IPS-18c (cell line): ENCODE data around the gene PDE10A.

Experiments
- H3K4me3 ChIP-seq: 2 replicates; pipeline ENCODE4 v1.7.0; 2013; ENCODE audit warnings: low read depth, mild to moderate bottlenecking, low read length, moderate library complexity; ENCODE audit not compliant: insufficient read depth
- H3K9me3 ChIP-seq: one replicate; pipeline ENCODE4 v1.6.1; 2013; ENCODE audit warnings: mild to moderate bottlenecking, low read length, moderate library complexity; ENCODE audit not compliant: control insufficient read depth, insufficient read depth

The PDE10A gene

GRCh38 chr6:165685302-165685701 lies 22.3 kb upstream of the PDE10A start:
- no peaks in the 10 kb centered on the region for H3K9me3 ChIP-seq
- no peak overlapping the region for H3K4me3 ChIP-seq

GRCh38 chr6:165684333-165684732 lies 21.3 kb upstream of the PDE10A start:
- H3K9me3 ChIP-seq, result no peaks in the 10 kb centered on the region
- no peak overlapping the region for H3K4me3 ChIP-seq

GRCh38 chr6:165680975-165681374 lies 17.9 kb upstream of the PDE10A start:
- no peaks in the 10 kb centered on the region for H3K9me3 ChIP-seq

GRCh38 chr6:165679326-165679725 lies 16.3 kb upstream of the PDE10A start:
- Histone ChIP-seq H3K4me3 (no peak overlapping the region), H3K9me3 (no peaks in the 10 kb centered on the region)

More at GRCh38 chr6:165680975-165681374, 17.9 kb upstream of the PDE10A start:
- H3K4me3 ChIP-seq, result no peak overlapping the region

- Histone ChIP-seq H3K9me3 (no peaks in the 10 kb centered on the region), H3K4me3 (no peak overlapping the region)
These were observed 15.9 kb upstream of the PDE10A start for GRCh38 chr6:165678904-165679303.

GRCh38 chr6:165678429-165678828 lies 15.4 kb upstream of the PDE10A start:
- no peaks in the 10 kb centered on the region for H3K9me3 ChIP-seq

GRCh38 chr6:165677091-165677490 lies 14.1 kb upstream of the PDE10A start:
- no peaks in the 10 kb centered on the region for H3K9me3 ChIP-seq
- H3K4me3 ChIP-seq, result no peak overlapping the region

More at GRCh38 chr6:165678429-165678828, 15.4 kb upstream of the PDE10A start:
- H3K4me3 ChIP-seq, result no peak overlapping the region

GRCh38 chr6:165676435-165677068 lies 13.5 kb upstream of the PDE10A start:
- H3K4me3 ChIP-seq, result no peak overlapping the region
- no peaks in the 10 kb centered on the region for H3K9me3 ChIP-seq

GRCh38 chr6:165675120-165675519 lies 12.1 kb upstream of the PDE10A start:
- Histone ChIP-seq H3K4me3 (no peak overlapping the region), H3K9me3 (no peaks in the 10 kb centered on the region)

GRCh38 chr6:165674155-165675029 lies 11.4 kb upstream of the PDE10A start:
- no peaks in the 10 kb centered on the region for H3K9me3 ChIP-seq
- H3K4me3 ChIP-seq, result no peak overlapping the region

- H3K9me3 ChIP-seq, result no peaks in the 10 kb centered on the region
These were observed 8.3 kb upstream of the PDE10A start for GRCh38 chr6:165671222-165671768.

GRCh38 chr6:165668951-165669350 lies 5.9 kb upstream of the PDE10A start:
- H3K4me3 ChIP-seq, result no peak overlapping the region
- peaks cover under 1% of the 10 kb centered on the region for H3K9me3 ChIP-seq

More at GRCh38 chr6:165671222-165671768, 8.3 kb upstream of the PDE10A start:
- H3K4me3 ChIP-seq, result no peak overlapping the region

GRCh38 chr6:165665384-165665672 lies 2.3 kb upstream of the PDE10A start:
- Histone ChIP-seq H3K9me3 (peaks cover 2% of the 10 kb centered on the region), H3K4me3 (no peak overlapping the region)

GRCh38 chr6:165664559-165665383 lies 1.7 kb upstream of the PDE10A start:
- peak overlapping the region; percentile 61; the same call in 1 of the 2 replicates for H3K4me3 ChIP-seq
- peaks cover 2% of the 10 kb centered on the region for H3K9me3 ChIP-seq

- peak overlapping the region; percentile 61 for H3K4me3 ChIP-seq
- peaks cover 2% of the 10 kb centered on the region for H3K9me3 ChIP-seq
These were observed 906 bp upstream of the PDE10A start for GRCh38 chr6:165663736-165664558.

GRCh38 chr6:165663377-165663735 lies 315 bp upstream of the PDE10A start:
- Histone ChIP-seq H3K4me3 (peak overlapping the region; percentile 61), H3K9me3 (peaks cover 2% of the 10 kb centered on the region)
